NCI-H2227 (cell line): ENCODE data around the gene ARHGEF19.

ENCODE experiments used
- DNase-seq: peaks from one replicate; lab custom pipeline; 2025; ENCODE audit not compliant: unreplicated experiment; lab: John Stamatoyannopoulos, UW

The ARHGEF19 gene

GRCh38 chr1:16244650-16245285, 32.3 kb upstream of the ARHGEF19 start:
- DNase-seq = no peak

- peak; percentile 87 for DNase-seq
Measured at GRCh38 chr1:16243936-16244649, 31.6 kb upstream of the ARHGEF19 start.

DNA sequence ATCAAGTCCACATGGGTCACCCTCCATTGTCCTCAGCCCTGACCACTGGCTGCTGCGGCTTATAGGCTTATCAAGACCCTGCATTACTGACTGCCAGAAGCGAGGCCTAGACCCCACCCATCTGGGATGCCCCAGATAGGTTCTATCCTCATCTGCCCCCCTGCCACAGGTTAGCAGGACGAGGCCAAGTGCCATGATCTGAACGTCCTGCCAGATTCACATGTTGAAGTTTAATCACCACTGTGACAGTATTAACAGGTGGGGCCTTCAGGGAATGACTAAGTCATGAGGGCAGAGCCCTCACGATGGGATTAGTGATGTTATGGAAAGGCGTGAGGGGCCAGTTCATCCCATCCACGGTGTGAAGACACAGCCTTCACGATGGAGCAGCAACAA, 30.8 kb upstream of the ARHGEF19 start:
- DNase-seq = no peak

GRCh38 chr1:16242556-16243214, 30.2 kb upstream of the ARHGEF19 start:
- DNase-seq = no peak

- peak; percentile 35 for DNase-seq
Measured at GRCh38 chr1:16241221-16241708, 28.8 kb upstream of the ARHGEF19 start.

GRCh38 chr1:16239972-16240491, 27.6 kb upstream of the ARHGEF19 start:
- DNase-seq = no peak

DNA sequence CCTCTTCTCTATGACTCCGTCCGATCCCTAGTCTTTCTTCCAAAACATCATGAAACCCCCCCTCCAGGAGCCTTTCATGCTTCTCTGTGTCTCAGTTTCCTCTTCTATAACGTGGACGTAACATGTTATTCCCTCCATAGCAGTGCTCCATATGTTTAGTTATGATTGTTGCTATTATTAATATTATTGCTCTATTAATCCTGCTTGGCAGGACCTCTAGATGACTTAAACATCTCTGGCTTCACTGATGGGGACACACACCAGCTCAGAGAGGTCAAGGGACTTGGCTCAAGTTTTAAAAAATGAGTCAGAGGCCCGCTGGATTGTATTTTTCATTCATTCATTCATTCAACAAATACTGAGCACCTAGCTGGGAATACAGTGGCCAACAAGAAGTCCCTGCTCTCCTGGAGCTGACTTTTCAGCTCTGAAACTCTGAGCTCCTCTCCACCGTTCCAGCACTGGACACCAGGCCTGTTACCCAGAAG, 24.9 kb upstream of the ARHGEF19 start:
- DNase-seq = no peak

DNA sequence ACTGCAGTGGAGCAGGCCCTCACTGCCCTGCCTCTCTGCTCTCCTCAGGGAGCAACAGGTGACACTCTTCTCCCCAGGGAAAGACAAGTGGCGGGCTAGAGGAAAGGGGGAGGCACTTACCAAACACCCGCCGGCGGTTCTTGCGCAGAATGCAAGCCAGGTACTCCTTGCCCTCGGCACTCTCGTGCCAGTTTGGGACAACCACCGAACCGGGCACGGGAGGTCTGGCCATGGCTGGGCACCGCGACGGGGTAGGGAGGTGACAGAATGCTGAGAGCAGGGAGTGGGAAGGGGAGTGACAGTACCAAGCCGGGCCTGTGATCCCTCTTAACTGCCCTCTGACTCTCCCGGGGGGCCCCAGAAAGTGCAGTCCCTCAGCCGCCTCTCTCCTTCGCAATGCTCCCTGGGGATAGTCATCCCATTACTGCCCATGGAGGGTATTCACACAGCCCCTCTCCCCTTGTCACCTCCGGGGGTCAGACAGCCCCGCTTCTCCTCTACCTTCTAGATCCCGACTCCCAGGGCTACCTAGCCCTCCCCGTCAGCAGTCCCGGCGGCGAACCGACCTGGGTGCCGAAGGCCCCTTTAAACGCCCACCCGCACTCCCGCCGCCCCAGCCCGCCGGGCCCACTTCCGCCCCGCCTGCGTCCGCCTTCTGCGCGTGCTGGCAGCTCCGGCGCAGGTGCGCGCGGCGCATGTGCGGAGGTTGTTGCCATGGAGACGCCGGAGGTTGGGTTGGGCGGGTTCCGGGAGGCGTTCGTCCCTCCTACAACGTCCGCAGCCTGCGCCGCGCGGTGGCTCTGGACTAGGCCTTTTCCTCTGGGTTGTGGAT, 24.3 kb upstream of the ARHGEF19 start, which contains the start of gene CPLANE2:
Gene CPLANE2 (minus strand): TSS at position 673 of the 832 bp plus-strand sequence. CDS start 441 bp downstream, at position 232.
- peak; percentile 98 for DNase-seq

GRCh38 chr1:16235944-16236510, 23.6 kb upstream of the ARHGEF19 start:
- peak; percentile 61 for DNase-seq

GRCh38 chr1:16235347-16235746, 22.9 kb upstream of the ARHGEF19 start:
- DNase-seq = no peak

DNA sequence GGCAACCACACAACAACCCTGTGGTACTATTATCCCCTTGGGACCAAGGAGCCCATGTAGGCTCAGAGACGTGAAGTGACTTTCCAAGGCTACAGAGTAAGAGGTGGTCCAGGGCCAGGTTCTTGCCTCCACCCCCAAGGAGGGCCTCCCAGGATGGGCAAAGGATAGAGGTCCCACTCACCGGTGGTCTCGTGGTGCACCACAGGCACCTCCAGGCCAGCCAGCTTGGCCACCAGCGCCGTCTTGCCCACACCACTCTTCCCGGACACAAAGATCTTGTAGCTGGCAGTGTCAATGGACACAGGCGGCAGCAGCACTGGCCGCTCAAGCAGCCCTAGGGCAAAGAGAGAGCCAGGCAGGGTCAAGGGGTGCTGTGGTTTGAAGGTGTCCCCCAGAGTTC, 21.0 kb upstream of the ARHGEF19 start:
- DNase-seq = no peak

GRCh38 chr1:16232316-16232710, 19.9 kb upstream of the ARHGEF19 start:
- no peak for DNase-seq

GRCh38 chr1:16231331-16232315, 19.2 kb upstream of the ARHGEF19 start:
- no peak for DNase-seq

- DNase-seq = no peak
Measured at GRCh38 chr1:16230744-16231143, 18.3 kb upstream of the ARHGEF19 start.

- no peak for DNase-seq
Measured at GRCh38 chr1:16229976-16230740, 17.7 kb upstream of the ARHGEF19 start.

DNA sequence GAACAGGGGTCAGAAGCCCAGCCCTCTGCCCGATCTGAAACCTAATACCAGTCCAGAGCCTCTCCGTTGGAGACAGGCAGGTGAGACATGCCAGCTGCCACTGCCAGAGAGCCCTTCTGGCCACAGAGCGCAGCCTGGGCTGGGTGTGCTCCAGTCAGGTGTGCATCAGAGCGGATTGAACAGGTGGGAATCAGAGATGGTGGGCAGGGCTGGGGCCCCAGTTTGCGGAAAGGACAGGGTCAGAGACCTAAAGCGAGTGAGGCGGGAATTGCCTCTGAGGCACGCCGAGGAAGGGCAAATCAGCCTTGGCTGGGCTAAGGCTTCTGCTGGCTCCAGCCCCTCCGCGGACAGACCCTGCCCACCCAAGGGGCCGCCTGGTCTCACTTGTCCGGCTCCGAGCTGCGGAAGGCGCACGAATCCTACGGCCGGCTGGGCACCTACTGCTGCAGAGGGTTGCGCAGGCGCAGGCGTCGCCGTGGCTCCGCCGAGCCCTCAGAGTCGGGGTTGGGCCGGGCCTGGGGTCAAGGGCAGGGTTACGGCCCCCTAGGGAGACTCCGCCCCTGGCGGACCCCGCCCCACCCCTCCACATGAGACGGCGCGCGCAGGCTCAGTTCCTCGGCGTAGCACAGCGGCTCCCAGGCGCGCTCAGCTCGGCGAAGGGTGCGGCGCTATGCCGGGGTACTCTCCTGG, 14.2 kb upstream of the ARHGEF19 start:
- DNase-seq = no peak

GRCh38 chr1:16226129-16226489, 13.7 kb upstream of the ARHGEF19 start:
- no peak for DNase-seq

DNA sequence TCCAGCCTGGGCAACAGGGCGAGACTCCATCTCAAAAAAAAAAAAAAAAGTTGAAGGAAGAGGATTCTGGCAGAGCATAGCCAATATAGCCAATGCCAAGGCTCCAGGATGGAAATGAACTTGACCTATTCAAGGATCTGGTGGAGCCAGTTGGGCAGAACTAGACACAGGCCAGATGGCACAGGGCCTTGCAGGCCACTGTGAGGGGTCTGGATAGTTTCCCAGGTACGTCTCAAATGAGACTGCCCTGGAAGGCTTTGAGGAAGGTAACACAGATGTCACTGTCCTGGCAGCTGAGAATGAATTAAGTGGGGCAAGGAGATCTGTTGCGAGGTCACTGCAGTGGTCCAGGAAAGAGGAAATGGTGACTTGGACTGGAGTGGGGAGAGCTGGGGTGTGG, 12.0 kb upstream of the ARHGEF19 start:
- no peak for DNase-seq
